Hippocampal formation (tissue), 2 donors: Measurements from ENCODE around the gene HSD11B1.
"Not testable (repeated sequence)": the region's sequence is repeated elsewhere in the genome, so short reads cannot be mapped to it uniquely, and the experiment has no call there.

ENCODE experiments used
- DNase-seq, 2 donors: peaks; one replicate each; lab custom pipeline; 2025; lab: John Stamatoyannopoulos, UW

The HSD11B1 gene

DNA sequence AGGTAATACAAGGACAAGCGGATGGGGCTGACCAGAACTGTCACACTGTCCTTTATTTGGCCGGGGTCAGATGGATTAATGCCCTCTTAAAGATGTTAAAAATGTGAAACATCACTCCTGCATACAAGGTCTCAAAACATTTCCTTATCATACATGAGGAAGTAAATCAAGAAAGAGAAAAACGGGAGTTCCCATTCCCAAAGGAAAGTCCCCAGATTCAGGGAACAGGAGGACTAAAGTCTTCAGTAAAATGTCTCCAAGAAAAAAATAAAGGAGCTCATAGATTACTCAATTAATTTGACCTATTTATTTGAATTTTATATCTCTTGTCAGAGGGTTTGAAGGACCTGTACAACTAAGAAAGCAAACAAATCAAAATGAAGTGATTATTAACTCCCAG is 13.4 kb upstream of the HSD11B1 start:
- no peak for DNase-seq

- DNase-seq: no peak
Measured at GRCh38 chr1:209692296-209692695, 12.3 kb upstream of the HSD11B1 start.

DNA sequence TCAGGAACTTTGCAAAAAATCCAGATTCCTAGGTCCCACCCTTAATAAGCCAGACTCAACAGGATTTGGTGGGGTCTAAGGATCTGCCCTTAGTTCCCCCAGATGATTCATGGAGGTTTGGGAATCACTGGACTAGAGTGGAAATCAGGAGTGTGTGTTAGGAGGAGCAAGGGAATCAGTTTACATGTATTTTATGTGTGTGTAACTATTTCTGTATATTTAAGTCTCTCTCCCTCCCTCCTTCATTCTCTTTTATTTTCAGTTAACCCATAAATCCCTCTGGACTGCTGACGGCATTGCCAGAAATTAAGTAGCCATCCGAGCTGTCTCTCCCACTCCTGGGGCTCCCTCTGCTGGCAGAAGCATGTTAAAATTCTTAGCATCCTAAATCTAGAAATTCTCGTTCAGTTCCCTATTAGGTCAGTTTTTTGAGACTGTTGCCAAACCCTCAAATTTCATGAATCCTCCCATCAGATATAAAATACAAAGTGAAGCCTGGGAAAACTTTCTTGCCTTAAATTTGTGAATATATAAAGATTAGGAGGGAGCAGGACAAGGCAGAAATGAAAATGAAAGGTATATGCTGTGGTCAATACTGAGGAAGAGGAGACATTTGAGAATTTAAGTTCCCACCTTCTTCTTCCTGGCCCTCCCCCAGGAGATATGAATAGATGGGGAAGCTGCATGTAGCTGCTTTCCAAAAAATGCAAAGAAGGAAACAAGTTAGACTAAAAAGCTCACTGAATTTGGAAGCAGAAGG is 11.7 kb upstream of the HSD11B1 start:
- peak; percentile 68 to 87 for DNase-seq

DNA sequence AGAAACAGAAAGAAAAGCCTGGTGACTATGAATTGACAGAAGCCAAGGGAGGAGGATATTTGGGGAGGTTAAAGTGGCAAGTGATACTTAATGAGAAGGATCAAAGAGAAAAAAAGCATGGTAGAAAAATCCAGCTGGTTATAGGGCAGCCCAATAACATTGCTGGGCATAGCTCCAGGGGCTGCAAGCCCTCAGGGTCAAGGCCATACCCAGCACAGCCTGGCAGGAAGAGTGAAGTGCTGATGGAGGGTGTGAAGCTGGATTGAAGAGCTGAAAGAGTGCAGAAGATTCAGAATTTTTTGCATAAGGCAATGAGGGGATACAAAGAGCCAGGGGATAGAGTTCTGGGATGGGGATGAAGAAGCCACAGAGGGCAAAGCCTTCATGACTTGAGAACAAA is 8.0 kb upstream of the HSD11B1 start:
- DNase-seq: no peak

DNA sequence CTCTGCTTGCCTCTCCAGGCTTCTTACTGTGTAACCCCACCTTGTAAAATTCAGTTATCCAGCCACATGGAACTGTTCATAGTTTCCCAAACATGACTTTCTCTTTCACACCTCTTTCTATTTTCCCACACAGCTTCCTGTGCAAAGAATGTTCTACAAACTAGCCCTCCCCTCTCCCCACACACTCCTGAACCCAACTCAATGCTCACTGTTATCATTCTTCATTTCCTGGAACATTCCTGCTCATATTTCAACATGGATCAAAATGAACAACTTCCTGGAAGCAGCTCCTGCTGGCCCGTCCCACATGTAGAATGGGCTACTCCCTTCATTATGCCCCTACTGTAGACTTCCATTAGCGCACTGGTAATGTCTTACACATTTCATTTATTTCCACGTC is 7.5 kb upstream of the HSD11B1 start:
- no peak for DNase-seq

GRCh38 chr1:209700686-209701085 is 4.0 kb upstream of the HSD11B1 start:
- not testable (repeated sequence) for DNase-seq

DNA sequence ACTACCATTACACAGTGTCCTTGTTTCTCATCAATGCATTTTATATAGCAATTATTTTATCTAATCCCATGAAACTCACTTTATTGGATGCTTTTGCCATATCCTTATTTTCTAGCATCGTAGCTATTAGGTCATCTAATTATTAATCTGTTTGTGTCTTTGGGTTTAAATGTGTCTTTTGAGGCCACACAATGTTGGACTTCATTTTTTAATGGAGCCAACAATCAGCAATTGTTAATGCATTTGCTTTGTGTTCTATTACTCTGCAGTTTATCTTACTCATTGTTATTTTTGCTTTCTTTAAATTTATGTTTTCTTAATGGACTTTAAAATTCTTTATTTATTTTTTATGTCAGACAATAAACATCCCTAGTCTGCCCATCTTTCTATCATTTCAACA is 1.8 kb upstream of the HSD11B1 start:
- peak in 1 of 2 donors; percentile 21 for DNase-seq

GRCh38 chr1:209703834-209704504 is 677 bp upstream of the HSD11B1 start:
- DNase-seq: no peak

- DNase-seq: no peak
Measured at GRCh38 chr1:209705033-209705598, 470 bp downstream of the HSD11B1 start.

DNA sequence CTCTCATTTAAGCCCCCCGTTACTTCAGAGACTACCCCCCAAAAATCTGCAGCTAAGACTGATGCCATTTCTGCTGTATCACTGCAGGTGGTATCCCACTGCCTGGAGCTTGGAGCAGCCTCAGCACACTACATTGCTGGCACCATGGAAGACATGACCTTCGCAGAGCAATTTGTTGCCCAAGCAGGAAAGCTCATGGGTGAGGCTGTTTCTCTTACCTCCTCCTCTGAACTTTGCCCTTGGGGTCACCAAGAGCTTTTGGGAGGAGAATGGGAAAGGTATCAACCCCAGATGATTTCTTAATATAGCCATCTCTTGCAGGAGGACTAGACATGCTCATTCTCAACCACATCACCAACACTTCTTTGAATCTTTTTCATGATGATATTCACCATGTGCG is 2.0 kb downstream of the HSD11B1 start:
- DNase-seq: no peak

- DNase-seq: no peak
Measured at GRCh38 chr1:209707308-209707707, 2.7 kb downstream of the HSD11B1 start.

GRCh38 chr1:209708297-209708696 is 3.7 kb downstream of the HSD11B1 start:
- DNase-seq: peak in 1 of 2 donors; percentile 23

GRCh38 chr1:209710093-209710492 is 5.4 kb downstream of the HSD11B1 start:
- DNase-seq: no peak

GRCh38 chr1:209710847-209711246 is 6.2 kb downstream of the HSD11B1 start:
- DNase-seq: no peak

DNA sequence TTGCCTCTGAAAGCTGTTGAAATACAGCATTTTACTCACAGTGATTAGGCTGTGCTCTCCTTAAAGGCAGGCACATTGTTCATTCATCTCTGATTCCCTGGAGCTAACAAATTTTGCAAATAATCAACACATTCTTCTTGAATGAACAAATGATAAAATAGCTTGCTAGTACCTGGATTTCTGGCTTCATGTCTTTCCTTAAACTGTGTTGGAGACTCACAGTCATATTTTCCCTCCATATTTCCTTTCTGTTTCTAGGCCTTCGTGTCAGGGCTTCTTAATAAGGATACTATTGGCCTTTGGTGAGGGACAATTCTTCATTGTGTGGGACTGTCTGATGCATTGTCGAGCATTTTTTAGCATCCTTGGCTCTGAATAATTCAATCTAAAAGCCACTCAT is 9.7 kb downstream of the HSD11B1 start:
- DNase-seq: peak in 1 of 2 donors; percentile 79

DNA sequence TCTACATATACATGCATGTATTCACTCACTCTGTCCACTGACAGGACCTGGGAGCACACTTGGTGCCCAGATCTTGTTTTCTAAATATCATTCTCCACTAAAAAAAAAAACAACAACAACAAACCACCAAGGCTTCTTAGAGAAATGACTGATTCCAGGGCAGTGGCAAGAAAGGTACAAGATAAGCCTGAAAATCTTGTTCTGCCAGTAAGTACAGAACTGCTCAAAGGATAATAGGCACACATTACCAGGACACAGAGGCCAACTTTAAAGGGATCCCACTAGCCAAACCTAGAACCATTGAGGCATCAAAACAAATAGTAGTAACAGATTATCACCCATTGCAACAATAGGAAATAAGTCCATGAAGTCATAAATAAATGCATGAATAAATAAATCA is 10.7 kb downstream of the HSD11B1 start:
- no peak for DNase-seq

- no peak for DNase-seq
Measured at GRCh38 chr1:209717818-209718217, 13.2 kb downstream of the HSD11B1 start.

GRCh38 chr1:209720326-209720725 is 15.7 kb downstream of the HSD11B1 start:
- no peak for DNase-seq

DNA sequence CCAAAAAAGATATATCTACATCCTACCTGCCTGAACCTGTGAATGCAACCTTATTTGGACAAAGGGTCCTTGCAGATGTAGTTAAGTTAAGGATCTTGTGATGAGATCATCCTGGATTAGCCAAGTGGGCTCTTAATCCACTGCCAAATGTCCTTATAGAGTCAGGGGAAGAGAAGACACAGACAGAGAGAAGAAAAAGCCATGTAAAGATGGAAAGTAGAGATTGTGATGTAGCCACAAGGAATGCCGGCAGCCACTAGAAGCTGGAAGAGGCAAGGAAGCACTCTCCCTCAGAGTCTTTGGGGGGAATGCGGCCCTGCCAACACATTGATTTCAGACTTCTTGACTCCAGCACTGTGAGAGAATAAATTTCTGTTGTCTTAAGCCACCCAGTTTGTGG is 16.2 kb downstream of the HSD11B1 start:
- DNase-seq: no peak

- no peak for DNase-seq
Measured at GRCh38 chr1:209721323-209721722, 16.7 kb downstream of the HSD11B1 start.

- DNase-seq: no peak
Measured at GRCh38 chr1:209723265-209723664, 18.6 kb downstream of the HSD11B1 start.

DNA sequence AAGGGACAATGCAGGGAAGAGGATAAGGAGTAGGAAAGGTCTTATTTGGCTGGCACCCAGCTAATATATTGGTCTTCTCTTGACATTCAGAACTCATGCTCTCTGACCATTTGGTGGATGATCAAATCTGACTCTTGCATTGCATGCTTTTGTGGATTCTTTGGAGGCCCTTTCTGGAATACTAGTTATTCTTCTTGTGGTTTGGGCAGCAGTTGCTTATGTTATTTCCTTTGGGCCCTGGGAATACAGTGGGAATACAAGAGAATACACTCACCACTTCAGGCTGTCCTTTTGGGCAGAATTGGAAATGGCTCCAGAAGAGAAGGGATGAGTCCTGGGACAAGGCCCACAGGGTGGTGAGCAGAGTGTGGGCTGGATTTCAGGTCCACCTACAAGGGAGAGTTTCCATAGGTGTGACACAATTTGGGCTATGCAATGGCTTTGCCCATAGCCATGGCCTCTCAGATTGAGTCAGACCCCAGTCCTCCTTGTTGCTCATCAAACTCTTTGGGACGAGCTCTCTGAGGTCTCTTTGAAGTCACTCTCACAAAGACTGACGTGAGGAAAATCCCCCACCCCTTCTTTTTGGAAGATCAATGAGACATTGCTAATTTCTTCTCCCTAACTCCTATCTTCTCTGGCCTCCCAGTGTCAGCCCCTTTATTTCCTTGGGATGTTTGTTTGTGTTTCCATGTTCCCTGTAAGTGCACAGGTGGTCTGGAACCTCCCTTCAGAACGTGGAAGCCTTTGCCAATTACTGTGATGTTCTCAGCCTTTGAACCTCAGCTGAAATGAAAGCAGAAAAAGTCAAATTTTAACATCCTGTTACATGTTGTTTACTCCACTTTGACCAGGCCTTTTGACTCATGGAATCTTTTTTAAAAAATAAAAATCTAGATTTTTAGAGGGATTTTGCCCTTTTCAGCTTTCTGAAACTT is 19.4 kb downstream of the HSD11B1 start:
- DNase-seq: no peak
